ENCODE measurements around the gene RPN2.

DNA sequence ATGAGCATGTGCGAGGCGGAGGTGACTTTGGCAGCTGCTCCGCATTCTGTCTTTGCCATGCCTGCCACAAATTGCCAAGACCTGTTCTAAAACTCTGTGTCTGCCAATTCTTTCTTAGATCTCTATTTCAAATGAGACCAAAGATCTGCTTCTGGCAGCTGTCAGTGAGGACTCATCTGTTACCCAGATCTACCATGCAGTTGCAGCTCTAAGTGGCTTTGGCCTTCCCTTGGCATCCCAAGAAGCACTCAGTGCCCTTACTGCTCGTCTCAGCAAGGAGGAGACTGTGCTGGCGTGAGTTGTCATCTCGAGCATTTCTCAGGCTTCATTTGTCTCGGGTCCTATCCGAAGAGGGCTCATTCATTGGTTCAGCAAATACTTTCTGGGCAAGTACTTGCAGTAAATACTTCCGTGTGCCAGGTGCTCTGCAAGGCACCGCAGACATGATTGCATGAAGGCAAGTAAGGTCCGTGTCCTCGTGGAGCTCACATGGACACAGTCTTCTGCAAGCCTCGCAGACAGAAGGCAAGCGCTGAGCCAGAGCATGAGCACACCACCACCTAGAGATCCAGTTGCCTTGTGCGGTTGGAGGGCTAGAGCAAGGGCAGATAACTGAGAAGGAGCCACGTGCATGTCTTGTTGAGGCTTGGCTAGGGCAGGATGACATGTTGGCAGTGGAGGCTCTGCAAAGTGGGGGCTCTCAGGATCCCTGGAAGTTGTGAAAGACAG lies 20.0 kb downstream of the RPN2 start:
- TF ChIP-seq EZH2phosphoT487 (IDR thresholded peaks at IDR 0.05; ENCODE audit: borderline replicate concordance, low read depth) (no peak), EP300 (IDR thresholded peaks at IDR 0.05; ENCODE audit: borderline replicate concordance in 1 of 2, low read depth in 1 of 2, low read length in 1 of 2) (no peak), MXI1 (IDR thresholded peaks at IDR 0.05; ENCODE audit: low read depth, low read length) (no peak), POLR2AphosphoS5 (IDR thresholded peaks at IDR 0.05; ENCODE audit: low read depth, low read length) (no peak)
- TF ChIP-seq, protein P1, sequence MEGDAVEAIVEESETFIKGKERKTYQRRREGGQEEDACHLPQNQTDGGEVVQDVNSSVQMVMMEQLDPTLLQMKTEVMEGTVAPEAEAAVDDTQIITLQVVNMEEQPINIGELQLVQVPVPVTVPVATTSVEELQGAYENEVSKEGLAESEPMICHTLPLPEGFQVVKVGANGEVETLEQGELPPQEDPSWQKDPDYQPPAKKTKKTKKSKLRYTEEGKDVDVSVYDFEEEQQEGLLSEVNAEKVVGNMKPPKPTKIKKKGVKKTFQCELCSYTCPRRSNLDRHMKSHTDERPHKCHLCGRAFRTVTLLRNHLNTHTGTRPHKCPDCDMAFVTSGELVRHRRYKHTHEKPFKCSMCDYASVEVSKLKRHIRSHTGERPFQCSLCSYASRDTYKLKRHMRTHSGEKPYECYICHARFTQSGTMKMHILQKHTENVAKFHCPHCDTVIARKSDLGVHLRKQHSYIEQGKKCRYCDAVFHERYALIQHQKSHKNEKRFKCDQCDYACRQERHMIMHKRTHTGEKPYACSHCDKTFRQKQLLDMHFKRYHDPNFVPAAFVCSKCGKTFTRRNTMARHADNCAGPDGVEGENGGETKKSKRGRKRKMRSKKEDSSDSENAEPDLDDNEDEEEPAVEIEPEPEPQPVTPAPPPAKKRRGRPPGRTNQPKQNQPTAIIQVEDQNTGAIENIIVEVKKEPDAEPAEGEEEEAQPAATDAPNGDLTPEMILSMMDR (IDR thresholded peaks at IDR 0.05), result no peak
